NB4 (cell line): ENCODE results near the gene ADAMTSL1.

Source experiments
- DNase-seq: peaks from one replicate; pipeline ENCODE4 v3.0.0; 2010; ENCODE audit warnings: low read depth
- H3K4me3 ChIP-seq: one replicate; pipeline ENCODE4 v1.5.1; 2011; ENCODE audit warnings: mild to moderate bottlenecking, low read depth, low read length, moderate library complexity
- MYC ChIP-seq: IDR thresholded peaks from 2 replicates; pipeline ENCODE4 v1.6.1; 2011; ENCODE audit warnings: low read depth, low read length
- POLR2A ChIP-seq: IDR thresholded peaks from 2 replicates; pipeline ENCODE4 v1.6.1; 2011; ENCODE audit warnings: mild to moderate bottlenecking; ENCODE audit not compliant: insufficient read length; ENCODE audit errors: extremely low read depth
- TF ChIP-seq, protein P1 (sequence below): IDR thresholded peaks from 2 replicates; pipeline ENCODE4 v1.6.1; 2011; ENCODE audit warnings: low read depth, low read length
- TF ChIP-seq, protein P2 (sequence below): IDR thresholded peaks from one replicate; pipeline ENCODE4 v1.5.1; 2012; ENCODE audit warnings: low read depth, low read length

ADAMTSL1 gene

DNA sequence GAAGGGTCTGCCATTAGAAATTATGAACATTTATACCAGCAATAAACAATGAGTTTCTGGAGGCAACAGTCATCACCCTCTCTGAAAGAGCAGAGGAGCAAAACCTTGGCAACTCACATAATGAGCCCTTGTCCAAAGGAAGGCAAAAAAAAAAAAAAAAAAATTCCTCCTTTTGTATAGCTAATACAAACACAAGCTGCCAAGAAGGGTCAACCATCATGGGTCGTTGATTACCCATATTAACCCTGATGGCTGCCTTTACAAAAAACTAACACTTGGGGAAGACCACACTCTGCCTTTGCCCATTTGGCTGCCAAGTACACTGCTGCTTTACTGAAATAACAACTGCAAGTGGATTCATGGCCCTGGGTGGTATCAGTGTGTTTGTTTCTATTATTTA, 272.7 kb downstream of the ADAMTSL1 start:
- no peak for DNase-seq
- H3K4me3 ChIP-seq = no peak overlapping the region
- TF ChIP-seq, protein P1, sequence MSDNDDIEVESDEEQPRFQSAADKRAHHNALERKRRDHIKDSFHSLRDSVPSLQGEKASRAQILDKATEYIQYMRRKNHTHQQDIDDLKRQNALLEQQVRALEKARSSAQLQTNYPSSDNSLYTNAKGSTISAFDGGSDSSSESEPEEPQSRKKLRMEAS = no peak
- no peak for TF ChIP-seq MYC

DNA sequence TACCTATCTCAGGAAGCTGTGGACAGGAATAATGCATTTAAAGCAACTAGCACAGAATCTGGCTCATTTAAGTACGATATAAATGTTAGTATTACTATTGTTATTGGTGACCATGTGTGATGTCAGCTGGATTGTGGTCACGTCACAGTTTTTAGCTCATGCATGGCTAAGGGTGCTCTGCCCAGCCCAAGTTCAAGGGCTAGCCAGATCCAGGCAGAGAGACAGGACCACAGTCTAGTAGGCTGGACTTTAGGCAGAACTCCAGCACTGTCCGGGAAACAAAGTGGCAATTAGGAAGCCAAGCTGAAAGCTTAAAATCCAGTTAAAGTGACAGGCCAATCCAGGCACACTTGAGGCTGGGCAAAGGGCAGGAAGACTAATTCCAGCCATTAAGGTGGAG, 273.6 kb downstream of the ADAMTSL1 start:
- H3K4me3 ChIP-seq = no peak overlapping the region
- DNase-seq = no peak
- no peak for TF ChIP-seq MYC
- TF ChIP-seq, protein P1 = no peak
- no peak for TF ChIP-seq POLR2A
- TF ChIP-seq, protein P2, sequence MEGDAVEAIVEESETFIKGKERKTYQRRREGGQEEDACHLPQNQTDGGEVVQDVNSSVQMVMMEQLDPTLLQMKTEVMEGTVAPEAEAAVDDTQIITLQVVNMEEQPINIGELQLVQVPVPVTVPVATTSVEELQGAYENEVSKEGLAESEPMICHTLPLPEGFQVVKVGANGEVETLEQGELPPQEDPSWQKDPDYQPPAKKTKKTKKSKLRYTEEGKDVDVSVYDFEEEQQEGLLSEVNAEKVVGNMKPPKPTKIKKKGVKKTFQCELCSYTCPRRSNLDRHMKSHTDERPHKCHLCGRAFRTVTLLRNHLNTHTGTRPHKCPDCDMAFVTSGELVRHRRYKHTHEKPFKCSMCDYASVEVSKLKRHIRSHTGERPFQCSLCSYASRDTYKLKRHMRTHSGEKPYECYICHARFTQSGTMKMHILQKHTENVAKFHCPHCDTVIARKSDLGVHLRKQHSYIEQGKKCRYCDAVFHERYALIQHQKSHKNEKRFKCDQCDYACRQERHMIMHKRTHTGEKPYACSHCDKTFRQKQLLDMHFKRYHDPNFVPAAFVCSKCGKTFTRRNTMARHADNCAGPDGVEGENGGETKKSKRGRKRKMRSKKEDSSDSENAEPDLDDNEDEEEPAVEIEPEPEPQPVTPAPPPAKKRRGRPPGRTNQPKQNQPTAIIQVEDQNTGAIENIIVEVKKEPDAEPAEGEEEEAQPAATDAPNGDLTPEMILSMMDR = no peak

DNA sequence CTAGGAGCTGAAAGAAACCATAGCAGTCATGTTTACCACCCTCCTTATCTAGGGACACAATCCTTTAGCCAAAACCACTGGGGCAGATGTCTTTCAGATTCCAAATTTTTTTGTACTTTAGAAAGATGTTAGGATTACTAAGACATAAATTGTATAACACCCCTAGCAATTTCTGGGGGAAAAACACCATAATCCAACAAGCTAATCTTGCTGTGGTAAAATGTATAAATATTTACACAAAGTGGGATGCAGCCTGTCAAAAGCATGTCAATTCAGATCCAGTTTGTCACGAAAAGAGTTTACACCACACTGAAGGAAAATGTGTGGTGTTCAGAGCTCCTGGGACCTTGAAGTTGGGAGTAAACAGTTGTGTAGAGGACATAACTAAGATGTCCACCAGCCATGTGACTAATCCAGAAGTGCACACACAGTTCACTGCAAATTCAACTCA, 274.3 kb downstream of the ADAMTSL1 start:
- no peak overlapping the region for H3K4me3 ChIP-seq
- TF ChIP-seq, protein P1 = no peak
- TF ChIP-seq MYC (no peak), POLR2A (no peak)
- TF ChIP-seq, protein P2 = no peak
- DNase-seq = no peak

DNA sequence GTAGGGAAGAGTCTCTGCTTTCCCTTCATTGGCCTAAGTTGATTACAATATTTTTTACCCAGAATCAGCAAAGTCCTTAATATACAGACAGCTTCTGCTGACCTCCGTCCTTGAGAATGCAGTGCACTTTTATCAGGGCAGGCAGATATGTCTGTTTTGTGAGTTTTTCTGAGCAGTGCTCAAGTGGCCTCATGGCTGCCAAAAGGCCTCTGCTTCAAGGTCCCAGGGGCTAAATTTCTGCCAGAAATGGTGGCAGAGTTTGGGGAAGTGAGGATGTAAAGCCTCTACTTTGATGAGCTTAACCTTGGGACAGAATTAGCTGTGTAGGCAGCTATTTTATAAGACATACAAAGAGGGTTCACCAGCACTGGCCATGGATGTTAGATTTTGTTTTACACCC, 275.8 kb downstream of the ADAMTSL1 start:
- no peak for DNase-seq
- no peak overlapping the region for H3K4me3 ChIP-seq
- TF ChIP-seq, protein P2 = no peak
- TF ChIP-seq POLR2A = no peak
- TF ChIP-seq, protein P1 = no peak
- TF ChIP-seq MYC = no peak

DNA sequence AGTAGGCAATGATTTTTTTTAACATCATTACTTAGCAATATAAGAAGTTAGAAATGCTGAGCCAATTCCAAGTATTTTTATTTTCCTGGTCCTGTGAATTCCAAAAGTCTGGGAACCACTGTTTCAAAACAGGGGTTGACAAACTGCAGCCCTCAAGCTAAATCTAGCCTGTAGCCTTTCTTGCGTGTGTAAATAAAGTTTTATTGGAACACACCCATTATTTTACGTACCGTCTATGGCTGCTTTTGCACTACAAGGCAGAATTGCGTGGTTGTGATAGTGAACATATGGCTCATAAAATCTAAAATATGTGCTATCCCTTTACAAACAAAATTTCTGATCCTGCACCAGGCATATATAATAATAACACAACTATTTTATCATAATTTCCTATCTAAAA, 280.0 kb downstream of the ADAMTSL1 start:
- H3K4me3 ChIP-seq = no peak overlapping the region
- TF ChIP-seq, protein P2 = no peak
- TF ChIP-seq, protein P1 = no peak
- TF ChIP-seq POLR2A = no peak
- no peak for TF ChIP-seq MYC
- DNase-seq = no peak

DNA sequence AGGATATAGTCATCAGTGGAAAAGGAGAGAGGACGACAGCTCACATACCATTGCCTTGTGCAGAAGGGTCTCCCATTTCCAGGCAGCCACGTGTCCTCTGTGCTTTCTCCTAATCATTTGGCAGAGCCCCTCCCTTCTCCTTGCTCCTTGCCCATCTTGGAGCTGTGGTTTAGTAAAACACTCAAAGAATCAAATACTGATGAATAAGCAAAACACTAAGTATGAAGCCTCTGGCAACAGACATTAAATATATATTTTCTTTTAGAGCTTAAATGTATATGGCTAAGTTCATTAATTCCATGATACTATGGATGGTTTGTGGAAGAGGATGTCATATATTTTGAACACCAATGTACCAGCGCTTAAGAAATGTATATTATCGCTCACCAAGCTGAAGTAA, 280.6 kb downstream of the ADAMTSL1 start:
- no peak for TF ChIP-seq POLR2A
- no peak for TF ChIP-seq MYC
- TF ChIP-seq, protein P1 = no peak
- TF ChIP-seq, protein P2 = no peak
- H3K4me3 ChIP-seq = no peak overlapping the region
- DNase-seq = no peak
